ENCODE data around the gene EXOC6.

GRCh38 chr10:92880917-92881316 is 32.6 kb downstream of the EXOC6 start:
- no peak for TF ChIP-seq CTCF (conservative IDR thresholded peaks at IDR 0.05 in 1 of 2, IDR thresholded peaks at IDR 0.05 in 1 of 2; ENCODE audit: extremely low read depth in 1 of 2, insufficient read depth in 1 of 2, low read depth in 1 of 2, low read length in 2 of 2)
- no peak for TF ChIP-seq EZH2 (IDR thresholded peaks at IDR 0.05; ENCODE audit: borderline replicate concordance, low read length)

All from mammary epithelial cell (primary cell).